Measurements from ENCODE around the gene COPS8.

DNA sequence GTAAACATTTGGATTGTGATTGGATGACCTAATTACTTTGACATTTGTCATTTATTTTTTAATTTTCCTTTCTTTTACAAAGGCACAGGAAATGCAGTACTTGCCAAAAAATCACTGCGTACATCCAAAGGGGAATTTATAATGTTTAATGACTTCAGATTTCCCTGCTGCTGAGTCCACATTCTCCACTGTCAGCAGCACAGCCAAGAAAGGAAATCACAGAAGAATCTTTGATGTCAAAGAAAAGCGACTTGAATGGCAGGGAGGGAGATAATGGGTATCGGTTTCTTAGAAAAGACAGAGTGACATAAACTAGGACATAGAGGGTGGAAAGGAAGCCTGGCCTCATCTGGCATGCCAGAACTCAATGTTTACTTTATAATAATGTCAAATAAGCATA, 41.4 kb upstream of the COPS8 start:
- TF ChIP-seq, protein P1, sequence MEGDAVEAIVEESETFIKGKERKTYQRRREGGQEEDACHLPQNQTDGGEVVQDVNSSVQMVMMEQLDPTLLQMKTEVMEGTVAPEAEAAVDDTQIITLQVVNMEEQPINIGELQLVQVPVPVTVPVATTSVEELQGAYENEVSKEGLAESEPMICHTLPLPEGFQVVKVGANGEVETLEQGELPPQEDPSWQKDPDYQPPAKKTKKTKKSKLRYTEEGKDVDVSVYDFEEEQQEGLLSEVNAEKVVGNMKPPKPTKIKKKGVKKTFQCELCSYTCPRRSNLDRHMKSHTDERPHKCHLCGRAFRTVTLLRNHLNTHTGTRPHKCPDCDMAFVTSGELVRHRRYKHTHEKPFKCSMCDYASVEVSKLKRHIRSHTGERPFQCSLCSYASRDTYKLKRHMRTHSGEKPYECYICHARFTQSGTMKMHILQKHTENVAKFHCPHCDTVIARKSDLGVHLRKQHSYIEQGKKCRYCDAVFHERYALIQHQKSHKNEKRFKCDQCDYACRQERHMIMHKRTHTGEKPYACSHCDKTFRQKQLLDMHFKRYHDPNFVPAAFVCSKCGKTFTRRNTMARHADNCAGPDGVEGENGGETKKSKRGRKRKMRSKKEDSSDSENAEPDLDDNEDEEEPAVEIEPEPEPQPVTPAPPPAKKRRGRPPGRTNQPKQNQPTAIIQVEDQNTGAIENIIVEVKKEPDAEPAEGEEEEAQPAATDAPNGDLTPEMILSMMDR (IDR thresholded peaks at IDR 0.05; ENCODE audit: low read depth, low read length) = no peak
- TF ChIP-seq EZH2phosphoT487 (IDR thresholded peaks at IDR 0.05; ENCODE audit: low read depth) = no peak
